Stomach (tissue), 4 donors: ENCODE measurements around the gene TACSTD2.

Source experiments
- POLR2A ChIP-seq, 4 donors: fragments of 450-650 bp; IDR thresholded peaks; one replicate each; pipeline ENCODE4 v1.6.1; 2016; ENCODE audit warnings: antibody characterized with exemption in 4 of 4, control low read depth in 2 of 4, mild to moderate bottlenecking in 1 of 4, moderate library complexity in 1 of 4
- POLR2AphosphoS5 ChIP-seq, 3 donors: sonication (generic); formaldehyde crosslinking; IDR thresholded peaks; one replicate each; pipeline ENCODE4 v1.6.1; 2016; ENCODE audit warnings: antibody characterized with exemption in 3 of 3
- TF ChIP-seq, protein P1 (sequence below), 7 experiments: fragments of 450-650 bp in 4 of 7; fragments of 200-600 bp in 3 of 7; sonication (generic) in 3 of 7; IDR thresholded peaks; one replicate each; pipeline ENCODE4 v1.5.1; 2016 to 2019; ENCODE audit warnings: antibody characterized with exemption in 7 of 7, control low read depth in 2 of 7, mild to moderate bottlenecking in 1 of 7

DNA sequence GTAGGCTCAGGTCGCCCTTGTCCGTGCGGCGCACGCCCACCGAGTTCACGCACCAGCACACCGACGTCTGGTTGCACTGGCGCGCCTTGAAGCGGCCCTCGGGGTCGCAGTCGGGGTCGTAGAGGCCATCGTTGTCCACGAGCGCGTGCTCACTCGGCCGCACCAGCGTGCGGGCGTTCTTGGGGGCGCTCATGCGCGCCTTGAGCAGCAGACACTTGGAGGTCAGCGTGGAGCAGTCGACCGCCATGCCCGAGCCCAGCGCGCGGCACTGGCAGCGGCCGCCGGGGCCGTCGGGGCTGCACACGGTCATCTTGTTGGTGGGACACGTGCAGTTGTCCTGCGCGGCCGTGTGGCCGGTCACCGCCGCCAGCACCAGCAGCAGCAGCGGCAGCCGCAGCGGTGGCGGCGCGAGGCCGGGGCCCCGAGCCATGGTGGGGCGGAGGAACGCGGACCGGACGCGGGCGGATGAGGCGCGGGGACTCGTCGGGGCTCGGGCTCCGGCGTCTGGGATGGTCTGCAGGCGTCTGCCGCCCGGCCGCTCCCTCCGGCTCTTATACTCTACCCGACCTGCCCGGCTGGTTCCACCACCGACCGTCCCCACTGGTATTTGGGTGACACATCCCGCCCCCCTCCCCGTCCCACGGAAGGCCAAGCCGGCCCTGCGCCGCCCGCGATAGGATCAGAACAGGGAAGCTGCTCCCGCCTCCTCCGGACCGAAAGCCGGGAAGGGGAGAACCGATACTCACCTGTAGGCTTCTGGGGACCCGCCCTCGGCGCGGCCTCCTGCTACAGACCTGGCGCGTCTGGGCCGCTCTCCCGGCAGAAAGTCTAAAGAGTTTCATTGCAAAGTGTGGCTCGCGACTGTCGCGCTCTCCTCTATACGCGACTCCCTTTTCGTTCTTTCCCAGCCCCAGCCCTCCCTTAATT is at the start of gene TACSTD2:
- TF ChIP-seq, protein P1, sequence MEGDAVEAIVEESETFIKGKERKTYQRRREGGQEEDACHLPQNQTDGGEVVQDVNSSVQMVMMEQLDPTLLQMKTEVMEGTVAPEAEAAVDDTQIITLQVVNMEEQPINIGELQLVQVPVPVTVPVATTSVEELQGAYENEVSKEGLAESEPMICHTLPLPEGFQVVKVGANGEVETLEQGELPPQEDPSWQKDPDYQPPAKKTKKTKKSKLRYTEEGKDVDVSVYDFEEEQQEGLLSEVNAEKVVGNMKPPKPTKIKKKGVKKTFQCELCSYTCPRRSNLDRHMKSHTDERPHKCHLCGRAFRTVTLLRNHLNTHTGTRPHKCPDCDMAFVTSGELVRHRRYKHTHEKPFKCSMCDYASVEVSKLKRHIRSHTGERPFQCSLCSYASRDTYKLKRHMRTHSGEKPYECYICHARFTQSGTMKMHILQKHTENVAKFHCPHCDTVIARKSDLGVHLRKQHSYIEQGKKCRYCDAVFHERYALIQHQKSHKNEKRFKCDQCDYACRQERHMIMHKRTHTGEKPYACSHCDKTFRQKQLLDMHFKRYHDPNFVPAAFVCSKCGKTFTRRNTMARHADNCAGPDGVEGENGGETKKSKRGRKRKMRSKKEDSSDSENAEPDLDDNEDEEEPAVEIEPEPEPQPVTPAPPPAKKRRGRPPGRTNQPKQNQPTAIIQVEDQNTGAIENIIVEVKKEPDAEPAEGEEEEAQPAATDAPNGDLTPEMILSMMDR (IDR thresholded peaks at IDR 0.05), result no peak
- TF ChIP-seq POLR2A (IDR thresholded peaks at IDR 0.05) (no peak), POLR2AphosphoS5 (IDR thresholded peaks at IDR 0.05) (peak in 1 of 3 donors; percentile 32)
